WTC11 (cell line): Measurements from ENCODE around the gene MBOAT1. TPM values are rescaled to one million over a fixed set of nuclear protein-coding genes. Genes with fewer than 3 reads are reported as not detected.

ENCODE experiments used
- ATAC-seq: fragments of 200-7000 bp; cut with Tn5 transposase; 2 replicates; pipeline ENCODE4 v1.10.0; 2021; ENCODE audit warnings: mild to moderate bottlenecking, moderate library complexity
- CTCF ChIA-PET: fragments of 300-600 bp; sonication (Branson Sonifier 250); formaldehyde crosslinking; loops from one replicate; lab custom pipeline; 2021; ENCODE audit warnings: antibody characterized with exemption; lab: Charles Lee
- POLR2A ChIA-PET: fragments of 350-600 bp; sonication (Branson Sonifier 250); formaldehyde crosslinking; loops from one replicate; lab custom pipeline; 2021; ENCODE audit warnings: antibody characterized with exemption; lab: Charles Lee
- DNase-seq: peaks from one replicate; pipeline ENCODE4 v3.0.0; 2021; ENCODE audit warnings: low spot score
- H3K27ac Mint-ChIP-seq: 2 replicates; pipeline ENCODE4 v1.8.0; 2021; ENCODE audit warnings: mixed read lengths
- H3K27me3 Mint-ChIP-seq: 2 replicates; pipeline ENCODE4 v1.8.0; 2021; ENCODE audit warnings: low read depth, mild to moderate bottlenecking, moderate library complexity, mixed read lengths
- H3K36me3 Mint-ChIP-seq: 2 replicates; pipeline ENCODE4 v1.8.0; 2021; ENCODE audit warnings: mixed read lengths
- H3K4me1 Mint-ChIP-seq: 2 replicates; pipeline ENCODE4 v1.8.0; 2022; ENCODE audit warnings: mixed read lengths
- H3K4me3 Mint-ChIP-seq: 2 replicates; pipeline ENCODE4 v1.8.0; 2021; ENCODE audit warnings: mild to moderate bottlenecking, moderate library complexity, mixed read lengths
- H3K9me3 Mint-ChIP-seq: 2 replicates; pipeline ENCODE4 v1.8.0; 2021; ENCODE audit warnings: mixed read lengths
- ATF1 ChIP-seq: sonication (generic); formaldehyde crosslinking; IDR thresholded peaks from 2 replicates; pipeline ENCODE4 v1.8.1; 2023; ENCODE audit warnings: mild to moderate bottlenecking, moderate library complexity, missing genetic modification reagents
- CREM ChIP-seq: sonication (generic); formaldehyde crosslinking; IDR thresholded peaks from 2 replicates; pipeline ENCODE4 v1.8.1; 2022; ENCODE audit warnings: mild to moderate bottlenecking, missing genetic modification reagents, moderate library complexity
- ELF4 ChIP-seq: sonication (generic); formaldehyde crosslinking; IDR thresholded peaks from 2 replicates; pipeline ENCODE4 v1.8.1; 2022; ENCODE audit warnings: low read depth, mild to moderate bottlenecking, moderate library complexity, missing genetic modification reagents
- FOXK1 ChIP-seq: sonication (generic); formaldehyde crosslinking; IDR thresholded peaks from 2 replicates; pipeline ENCODE4 v1.8.0; 2022; ENCODE audit warnings: mild to moderate bottlenecking, moderate library complexity, missing genetic modification reagents
- GABPB1 ChIP-seq: sonication (generic); formaldehyde crosslinking; IDR thresholded peaks from 2 replicates; pipeline ENCODE4 v1.8.1; 2023; ENCODE audit warnings: mild to moderate bottlenecking, missing genetic modification reagents
- GTF2I ChIP-seq: fragments of 250-450 bp; sonication (Bioruptor Pico); conservative IDR thresholded peaks from 2 replicates; pipeline ENCODE4 v1.4.0; 2021; ENCODE audit warnings: mild to moderate bottlenecking
- KAT7 ChIP-seq: sonication (generic); formaldehyde crosslinking; IDR thresholded peaks from 2 replicates; pipeline ENCODE4 v1.8.1; 2023; ENCODE audit warnings: missing genetic modification reagents, mild to moderate bottlenecking, borderline replicate concordance
- NFYB ChIP-seq: sonication (generic); formaldehyde crosslinking; conservative IDR thresholded peaks from 2 replicates; pipeline ENCODE4 v1.8.0; 2022; ENCODE audit warnings: low read depth, missing genetic modification reagents
- NR1H2 ChIP-seq: sonication (generic); formaldehyde crosslinking; IDR thresholded peaks from 2 replicates; pipeline ENCODE4 v1.9.0; 2021; ENCODE audit warnings: mild to moderate bottlenecking, moderate library complexity, missing genetic modification reagents
- RORB ChIP-seq: fragments of 250-450 bp; sonication (Bioruptor Pico); IDR thresholded peaks from 2 replicates; pipeline ENCODE4 v1.9.0; 2021; ENCODE audit warnings: mild to moderate bottlenecking
- SMAD3 ChIP-seq: sonication (generic); formaldehyde crosslinking; IDR thresholded peaks from 2 replicates; pipeline ENCODE4 v1.8.0; 2022; ENCODE audit warnings: missing genetic modification reagents, mild to moderate bottlenecking, borderline replicate concordance
- SP1 ChIP-seq: sonication (generic); formaldehyde crosslinking; conservative IDR thresholded peaks from 2 replicates; pipeline ENCODE4 v1.8.1; 2022; ENCODE audit warnings: missing genetic modification reagents
- TEAD1 ChIP-seq: sonication (generic); formaldehyde crosslinking; IDR thresholded peaks from 2 replicates; pipeline ENCODE4 v1.8.0; 2022; ENCODE audit warnings: mild to moderate bottlenecking, missing genetic modification reagents
- ZBTB21 ChIP-seq: sonication (generic); formaldehyde crosslinking; IDR thresholded peaks from 2 replicates; pipeline ENCODE4 v1.8.1; 2023; ENCODE audit warnings: mild to moderate bottlenecking, missing genetic modification reagents, borderline replicate concordance
- ZNF138 ChIP-seq: sonication (generic); formaldehyde crosslinking; conservative IDR thresholded peaks from 2 replicates; pipeline ENCODE4 v1.8.1; 2022; ENCODE audit warnings: mild to moderate bottlenecking, moderate library complexity, missing genetic modification reagents
- ZNF219 ChIP-seq: sonication (generic); formaldehyde crosslinking; IDR thresholded peaks from 2 replicates; pipeline ENCODE4 v1.8.0; 2023; ENCODE audit warnings: missing genetic modification reagents, mild to moderate bottlenecking, borderline replicate concordance
- ZNF532 ChIP-seq: fragments of 250-450 bp; sonication (Bioruptor Pico); IDR thresholded peaks from 2 replicates; pipeline ENCODE4 v1.9.0; 2021; ENCODE audit warnings: mild to moderate bottlenecking, borderline replicate concordance
- total RNA-seq: library from RNA; stranded (reverse); gene quantifications from 3 replicates; pipeline ENCODE4 v1.2.3, GENCODE V29; 2021
- TF ChIP-seq, protein P1 (sequence below): fragments of 250-450 bp; sonication (Bioruptor Pico); IDR thresholded peaks from 2 replicates; pipeline ENCODE4 v1.8.0; 2021; ENCODE audit warnings: mild to moderate bottlenecking
- TF ChIP-seq, protein P2 (sequence below): sonication (generic); formaldehyde crosslinking; IDR thresholded peaks from 2 replicates; pipeline ENCODE4 v1.8.1; 2023; ENCODE audit warnings: mild to moderate bottlenecking, missing genetic modification reagents
- TF ChIP-seq, protein P3 (sequence below): sonication (generic); formaldehyde crosslinking; IDR thresholded peaks from 2 replicates; pipeline ENCODE4 v1.8.0; 2023; ENCODE audit warnings: mild to moderate bottlenecking, missing genetic modification reagents

The MBOAT1 gene
- total RNA-seq, 1 experiment from 2014 or later = 22.9 TPM

DNA sequence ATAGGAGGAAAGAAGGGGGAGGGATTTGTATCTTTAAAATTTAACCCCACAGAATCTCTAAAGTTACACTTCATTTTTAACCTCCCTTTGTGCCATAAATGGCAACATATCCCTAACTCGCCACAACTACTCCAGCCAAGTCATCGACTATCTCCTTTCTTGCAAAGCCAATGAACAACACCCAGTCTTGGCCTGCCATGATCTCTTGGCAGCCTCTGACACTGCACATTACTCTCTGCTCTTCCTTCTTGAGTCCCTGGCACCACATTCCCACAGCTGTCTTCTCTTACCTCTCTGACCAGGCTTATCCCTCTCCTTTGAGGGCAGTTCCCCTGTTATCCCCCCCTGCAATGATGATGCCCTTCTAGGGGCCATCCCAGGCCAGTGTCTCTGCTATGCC lies 42.5 kb downstream of the MBOAT1 start:
- DNase-seq = no peak
- CTCF ChIA-PET = no interaction called here

More for the DNA sequence above, 42.5 kb downstream of the MBOAT1 start:
- Mint-ChIP-seq H3K9me3 (no peaks in the 10 kb centered on the region), H3K36me3 (no peaks in the 10 kb centered on the region), H3K27me3 (no peaks in the 10 kb centered on the region), H3K27ac (no peak overlapping the region), H3K4me3 (no peak overlapping the region), H3K4me1 (peaks cover 9% of the 10 kb centered on the region)
- TF ChIP-seq ZBTB21 (CRISPR knock-in tag) (no peak), FOXK1 (CRISPR knock-in tag) (no peak), KAT7 (CRISPR knock-in tag) (no peak), ELF4 (CRISPR knock-in tag) (no peak), NR1H2 (CRISPR knock-in tag) (no peak), GTF2I (no peak), SMAD3 (CRISPR knock-in tag) (no peak), NFYB (CRISPR knock-in tag) (no peak), ATF1 (CRISPR knock-in tag) (no peak), RORB (CRISPR knock-in tag) (no peak), TEAD1 (CRISPR knock-in tag) (no peak), GABPB1 (CRISPR knock-in tag) (no peak), ZNF532 (CRISPR knock-in tag) (no peak), ZNF138 (CRISPR knock-in tag) (no peak), ZNF219 (CRISPR knock-in tag) (no peak), CREM (no peak), SP1 (CRISPR knock-in tag) (no peak)
- TF ChIP-seq, protein P1, sequence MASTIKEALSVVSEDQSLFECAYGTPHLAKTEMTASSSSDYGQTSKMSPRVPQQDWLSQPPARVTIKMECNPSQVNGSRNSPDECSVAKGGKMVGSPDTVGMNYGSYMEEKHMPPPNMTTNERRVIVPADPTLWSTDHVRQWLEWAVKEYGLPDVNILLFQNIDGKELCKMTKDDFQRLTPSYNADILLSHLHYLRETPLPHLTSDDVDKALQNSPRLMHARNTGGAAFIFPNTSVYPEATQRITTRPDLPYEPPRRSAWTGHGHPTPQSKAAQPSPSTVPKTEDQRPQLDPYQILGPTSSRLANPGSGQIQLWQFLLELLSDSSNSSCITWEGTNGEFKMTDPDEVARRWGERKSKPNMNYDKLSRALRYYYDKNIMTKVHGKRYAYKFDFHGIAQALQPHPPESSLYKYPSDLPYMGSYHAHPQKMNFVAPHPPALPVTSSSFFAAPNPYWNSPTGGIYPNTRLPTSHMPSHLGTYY (CRISPR knock-in tag) = no peak
- TF ChIP-seq, protein P2, sequence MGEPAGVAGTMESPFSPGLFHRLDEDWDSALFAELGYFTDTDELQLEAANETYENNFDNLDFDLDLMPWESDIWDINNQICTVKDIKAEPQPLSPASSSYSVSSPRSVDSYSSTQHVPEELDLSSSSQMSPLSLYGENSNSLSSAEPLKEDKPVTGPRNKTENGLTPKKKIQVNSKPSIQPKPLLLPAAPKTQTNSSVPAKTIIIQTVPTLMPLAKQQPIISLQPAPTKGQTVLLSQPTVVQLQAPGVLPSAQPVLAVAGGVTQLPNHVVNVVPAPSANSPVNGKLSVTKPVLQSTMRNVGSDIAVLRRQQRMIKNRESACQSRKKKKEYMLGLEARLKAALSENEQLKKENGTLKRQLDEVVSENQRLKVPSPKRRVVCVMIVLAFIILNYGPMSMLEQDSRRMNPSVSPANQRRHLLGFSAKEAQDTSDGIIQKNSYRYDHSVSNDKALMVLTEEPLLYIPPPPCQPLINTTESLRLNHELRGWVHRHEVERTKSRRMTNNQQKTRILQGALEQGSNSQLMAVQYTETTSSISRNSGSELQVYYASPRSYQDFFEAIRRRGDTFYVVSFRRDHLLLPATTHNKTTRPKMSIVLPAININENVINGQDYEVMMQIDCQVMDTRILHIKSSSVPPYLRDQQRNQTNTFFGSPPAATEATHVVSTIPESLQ (CRISPR knock-in tag) = no peak
- TF ChIP-seq, protein P3, sequence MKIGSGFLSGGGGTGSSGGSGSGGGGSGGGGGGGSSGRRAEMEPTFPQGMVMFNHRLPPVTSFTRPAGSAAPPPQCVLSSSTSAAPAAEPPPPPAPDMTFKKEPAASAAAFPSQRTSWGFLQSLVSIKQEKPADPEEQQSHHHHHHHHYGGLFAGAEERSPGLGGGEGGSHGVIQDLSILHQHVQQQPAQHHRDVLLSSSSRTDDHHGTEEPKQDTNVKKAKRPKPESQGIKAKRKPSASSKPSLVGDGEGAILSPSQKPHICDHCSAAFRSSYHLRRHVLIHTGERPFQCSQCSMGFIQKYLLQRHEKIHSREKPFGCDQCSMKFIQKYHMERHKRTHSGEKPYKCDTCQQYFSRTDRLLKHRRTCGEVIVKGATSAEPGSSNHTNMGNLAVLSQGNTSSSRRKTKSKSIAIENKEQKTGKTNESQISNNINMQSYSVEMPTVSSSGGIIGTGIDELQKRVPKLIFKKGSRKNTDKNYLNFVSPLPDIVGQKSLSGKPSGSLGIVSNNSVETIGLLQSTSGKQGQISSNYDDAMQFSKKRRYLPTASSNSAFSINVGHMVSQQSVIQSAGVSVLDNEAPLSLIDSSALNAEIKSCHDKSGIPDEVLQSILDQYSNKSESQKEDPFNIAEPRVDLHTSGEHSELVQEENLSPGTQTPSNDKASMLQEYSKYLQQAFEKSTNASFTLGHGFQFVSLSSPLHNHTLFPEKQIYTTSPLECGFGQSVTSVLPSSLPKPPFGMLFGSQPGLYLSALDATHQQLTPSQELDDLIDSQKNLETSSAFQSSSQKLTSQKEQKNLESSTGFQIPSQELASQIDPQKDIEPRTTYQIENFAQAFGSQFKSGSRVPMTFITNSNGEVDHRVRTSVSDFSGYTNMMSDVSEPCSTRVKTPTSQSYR (CRISPR knock-in tag) = no peak
- ATAC-seq = no peak
- POLR2A ChIA-PET = no interaction called here
